ENCODE data around the gene MINAR2.
A peak's percentile ranks its signal among the peaks of the same experiment; 100 is the strongest.

Gene MINAR2

DNA sequence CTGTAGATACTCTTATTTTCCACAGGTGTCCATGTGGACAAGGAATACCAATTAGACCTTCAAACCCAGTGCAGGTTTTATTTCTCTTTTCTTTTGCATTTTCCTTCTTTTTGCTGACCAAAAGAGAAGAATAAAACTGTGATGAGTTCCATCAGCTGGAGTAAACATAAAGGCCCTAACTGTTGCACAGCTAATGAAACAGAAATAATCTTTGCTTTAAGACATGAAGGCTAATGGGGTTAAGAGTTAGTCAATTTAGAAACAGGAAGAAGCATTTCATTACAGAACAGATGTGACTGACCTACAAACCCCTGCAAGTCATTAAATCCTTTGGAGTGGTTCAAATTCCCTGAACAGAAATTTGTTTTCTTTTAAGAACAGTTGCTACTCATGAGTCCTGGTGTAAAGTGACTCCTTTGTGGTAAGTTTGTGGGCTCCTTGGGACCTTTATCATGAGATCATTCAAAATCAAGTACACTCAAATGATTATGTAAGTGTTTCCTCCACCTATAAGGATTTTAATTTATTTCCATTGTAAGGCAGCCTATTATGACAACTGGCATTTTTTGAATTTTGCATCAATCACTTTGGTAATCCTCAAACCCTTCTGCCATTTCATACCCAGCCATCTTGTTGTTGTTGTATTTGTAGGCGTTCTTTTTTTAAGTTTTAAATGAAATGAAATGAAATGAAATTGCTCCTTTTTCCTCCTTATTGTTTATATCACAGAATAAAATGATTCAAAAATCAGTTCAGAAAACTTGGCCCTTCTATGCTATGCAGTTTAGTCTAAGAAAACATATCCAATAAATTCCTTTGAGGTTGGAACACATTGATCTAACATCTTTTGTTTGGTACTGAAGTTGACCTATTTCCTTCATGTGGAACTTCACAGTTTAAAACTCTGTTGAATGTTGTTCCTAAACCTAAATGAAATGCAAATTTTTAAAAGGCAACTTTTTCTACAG lies 1.3 kb downstream of the MINAR2 start:
- no peak overlapping the region for H2BK5ac ChIP-seq (ENCODE audit: low read depth, low read length, poor library complexity, severe bottlenecking)
- no peak overlapping the region for H3K4me3 ChIP-seq (ENCODE audit: insufficient read depth in 1 of 2, low read depth in 1 of 2, low read length in 2 of 2)
- H2BK15ac ChIP-seq (ENCODE audit: low read depth, poor library complexity, severe bottlenecking): no peak overlapping the region
- no peaks in the 10 kb centered on the region for H3K9me3 ChIP-seq (ENCODE audit: control insufficient read depth, low read length)
- no peak overlapping the region for H3K27ac ChIP-seq (ENCODE audit: low read length, poor library complexity, severe bottlenecking)
- no peak overlapping the region for H4K91ac ChIP-seq (ENCODE audit: low read length)
- no peaks in the 10 kb centered on the region for H3K36me3 ChIP-seq (ENCODE audit: control insufficient read depth in 1 of 2, insufficient read depth in 2 of 2, low read depth in 1 of 2, low read length in 2 of 2)
- WGBS: no CpG with 5 or more reads among the region's 1 CpG
- no peaks in the 10 kb centered on the region for H3K79me1 ChIP-seq (replicated peaks; ENCODE audit: low read length, poor library complexity, severe bottlenecking)
- no peak overlapping the region for H2AFZ ChIP-seq (ENCODE audit: low read depth, low read length)
- no peak overlapping the region for H4K8ac ChIP-seq (ENCODE audit: low read length)
- H3K4me2 ChIP-seq (ENCODE audit: low read length, poor library complexity, severe bottlenecking): no peak overlapping the region
- H2BK12ac ChIP-seq (ENCODE audit: low read length in 2 of 2): no peak overlapping the region
- H3K4me1 ChIP-seq (ENCODE audit: control insufficient read depth, insufficient read depth, low read depth, low read length): no peaks in the 10 kb centered on the region
- H2BK120ac ChIP-seq (ENCODE audit: low read depth, low read length): no peak overlapping the region
- no peak overlapping the region for H3K14ac ChIP-seq (ENCODE audit: low read length in 2 of 2)
- H3K9ac ChIP-seq (ENCODE audit: low read length): no peak overlapping the region
- H3K23ac ChIP-seq (ENCODE audit: low read length in 2 of 2): no peak overlapping the region
- H3K18ac ChIP-seq (ENCODE audit: low read depth in 1 of 2, low read length in 2 of 2): no peak overlapping the region
- H3K27me3 ChIP-seq (ENCODE audit: control insufficient read depth in 1 of 2, insufficient read depth in 1 of 2, low read length in 2 of 2): no peaks in the 10 kb centered on the region
- peak; percentile 18 for DNase-seq
- H2AK5ac ChIP-seq (ENCODE audit: low read length, severe bottlenecking): no peak overlapping the region
- no peak overlapping the region for H3K4ac ChIP-seq (ENCODE audit: low read depth in 1 of 2, low read length in 2 of 2)

DNA sequence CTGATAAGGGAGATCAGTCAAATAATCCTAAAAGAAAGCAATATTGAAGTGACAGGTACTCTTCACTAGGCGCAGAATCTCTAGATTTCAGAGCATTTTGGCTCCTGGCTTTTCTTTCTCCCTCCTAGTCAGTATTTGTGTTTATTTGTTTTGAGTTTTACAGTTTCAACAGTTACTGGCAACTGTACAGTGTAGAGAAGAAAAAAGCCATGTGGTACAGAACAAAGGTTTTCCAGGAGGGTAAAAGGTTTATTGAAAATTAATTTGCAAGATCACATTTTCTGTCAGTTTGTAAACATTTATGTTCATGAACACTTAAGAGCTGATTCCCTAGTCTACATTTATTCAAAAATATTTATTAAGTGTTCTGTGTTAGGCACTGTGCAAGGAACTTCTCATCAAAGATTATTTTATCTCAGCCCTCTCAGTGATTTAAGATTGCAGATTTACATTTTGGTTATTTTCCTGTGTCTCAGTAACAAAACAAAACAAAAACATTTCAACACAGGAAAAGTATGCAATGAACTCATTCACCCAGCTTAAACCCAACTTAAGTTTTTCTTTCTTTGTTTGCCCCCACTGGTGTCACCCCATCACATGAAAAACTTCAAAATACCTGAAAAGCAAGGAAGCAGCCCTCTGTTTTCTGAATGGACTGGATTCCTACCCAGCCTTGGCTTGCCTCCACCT lies 12.9 kb downstream of the MINAR2 start:
- H4K91ac ChIP-seq (ENCODE audit: low read length): no peak overlapping the region
- H3K14ac ChIP-seq (ENCODE audit: low read length in 2 of 2): no peak overlapping the region
- WGBS: 100% methylated on average over 1 of the region's 1 CpG
- no peaks in the 10 kb centered on the region for H3K9me3 ChIP-seq (ENCODE audit: control insufficient read depth, low read length)
- H3K27me3 ChIP-seq (ENCODE audit: control insufficient read depth in 1 of 2, insufficient read depth in 1 of 2, low read length in 2 of 2): no peaks in the 10 kb centered on the region
- no peak overlapping the region for H2AFZ ChIP-seq (ENCODE audit: low read depth, low read length)
- no peak overlapping the region for H2BK5ac ChIP-seq (ENCODE audit: low read depth, low read length, poor library complexity, severe bottlenecking)
- no peak overlapping the region for H3K4ac ChIP-seq (ENCODE audit: low read depth in 1 of 2, low read length in 2 of 2)
- H3K36me3 ChIP-seq (ENCODE audit: control insufficient read depth in 1 of 2, insufficient read depth in 2 of 2, low read depth in 1 of 2, low read length in 2 of 2): no peaks in the 10 kb centered on the region
- no peak overlapping the region for H3K18ac ChIP-seq (ENCODE audit: low read depth in 1 of 2, low read length in 2 of 2)
- no peak overlapping the region for H3K4me2 ChIP-seq (ENCODE audit: low read length, poor library complexity, severe bottlenecking)
- H2BK120ac ChIP-seq (ENCODE audit: low read depth, low read length): no peak overlapping the region
- DNase-seq: no peak
- no peak overlapping the region for H3K4me3 ChIP-seq (ENCODE audit: insufficient read depth in 1 of 2, low read depth in 1 of 2, low read length in 2 of 2)
- H4K8ac ChIP-seq (ENCODE audit: low read length): no peak overlapping the region
- H3K79me1 ChIP-seq (replicated peaks; ENCODE audit: low read length, poor library complexity, severe bottlenecking): no peaks in the 10 kb centered on the region
- no peak overlapping the region for H2BK15ac ChIP-seq (ENCODE audit: low read depth, poor library complexity, severe bottlenecking)
- no peak overlapping the region for H3K27ac ChIP-seq (ENCODE audit: low read length, poor library complexity, severe bottlenecking)
- H2AK5ac ChIP-seq (ENCODE audit: low read length, severe bottlenecking): no peak overlapping the region
- no peak overlapping the region for H2BK12ac ChIP-seq (ENCODE audit: low read length in 2 of 2)
- H3K23ac ChIP-seq (ENCODE audit: low read length in 2 of 2): no peak overlapping the region
- H3K9ac ChIP-seq (ENCODE audit: low read length): no peak overlapping the region
- H3K4me1 ChIP-seq (ENCODE audit: control insufficient read depth, insufficient read depth, low read depth, low read length): no peaks in the 10 kb centered on the region

DNA sequence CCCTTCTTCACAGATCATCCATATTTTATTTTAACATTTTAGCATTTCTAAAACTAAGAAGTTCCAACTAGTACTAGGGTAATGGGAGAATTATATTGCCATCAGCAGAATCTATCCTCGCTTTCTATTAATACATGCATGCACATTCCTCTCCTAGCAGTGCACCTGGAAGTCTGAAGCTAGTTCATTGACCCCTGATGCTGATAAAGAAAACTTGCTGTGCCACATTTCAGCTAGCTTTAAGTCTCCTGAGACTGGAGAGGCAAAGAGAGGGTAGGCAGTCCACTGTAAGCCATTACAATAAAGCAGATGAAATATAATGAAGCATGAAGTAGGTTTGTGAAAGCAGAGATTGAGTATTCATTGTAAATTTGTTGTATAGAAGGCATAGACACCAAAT lies 15.8 kb downstream of the MINAR2 start:
- Histone ChIP-seq H3K36me3 (ENCODE audit: control insufficient read depth in 1 of 2, insufficient read depth in 2 of 2, low read depth in 1 of 2, low read length in 2 of 2) (no peaks in the 10 kb centered on the region), H2AK5ac (ENCODE audit: low read length, severe bottlenecking) (no peak overlapping the region), H3K27ac (ENCODE audit: low read length, poor library complexity, severe bottlenecking) (no peak overlapping the region), H4K8ac (ENCODE audit: low read length) (no peak overlapping the region), H2BK15ac (ENCODE audit: low read depth, poor library complexity, severe bottlenecking) (no peak overlapping the region), H3K4ac (ENCODE audit: low read depth in 1 of 2, low read length in 2 of 2) (no peak overlapping the region), H3K18ac (ENCODE audit: low read depth in 1 of 2, low read length in 2 of 2) (no peak overlapping the region), H2BK120ac (ENCODE audit: low read depth, low read length) (no peak overlapping the region), H3K4me1 (ENCODE audit: control insufficient read depth, insufficient read depth, low read depth, low read length) (no peaks in the 10 kb centered on the region), H3K4me2 (ENCODE audit: low read length, poor library complexity, severe bottlenecking) (no peak overlapping the region), H2BK5ac (ENCODE audit: low read depth, low read length, poor library complexity, severe bottlenecking) (no peak overlapping the region), H3K14ac (ENCODE audit: low read length in 2 of 2) (no peak overlapping the region), H2BK12ac (ENCODE audit: low read length in 2 of 2) (no peak overlapping the region), H3K4me3 (ENCODE audit: insufficient read depth in 1 of 2, low read depth in 1 of 2, low read length in 2 of 2) (no peak overlapping the region), H3K23ac (ENCODE audit: low read length in 2 of 2) (no peak overlapping the region), H3K9ac (ENCODE audit: low read length) (no peak overlapping the region), H2AFZ (ENCODE audit: low read depth, low read length) (peak overlapping the region; percentile 18), H3K27me3 (ENCODE audit: control insufficient read depth in 1 of 2, insufficient read depth in 1 of 2, low read length in 2 of 2) (no peaks in the 10 kb centered on the region), H4K91ac (ENCODE audit: low read length) (no peak overlapping the region), H3K9me3 (ENCODE audit: control insufficient read depth, low read length) (no peaks in the 10 kb centered on the region), H3K79me1 (replicated peaks; ENCODE audit: low read length, poor library complexity, severe bottlenecking) (no peaks in the 10 kb centered on the region)
- no CpG with 5 or more reads among the region's 1 CpG for WGBS
- DNase-seq: no peak

DNA sequence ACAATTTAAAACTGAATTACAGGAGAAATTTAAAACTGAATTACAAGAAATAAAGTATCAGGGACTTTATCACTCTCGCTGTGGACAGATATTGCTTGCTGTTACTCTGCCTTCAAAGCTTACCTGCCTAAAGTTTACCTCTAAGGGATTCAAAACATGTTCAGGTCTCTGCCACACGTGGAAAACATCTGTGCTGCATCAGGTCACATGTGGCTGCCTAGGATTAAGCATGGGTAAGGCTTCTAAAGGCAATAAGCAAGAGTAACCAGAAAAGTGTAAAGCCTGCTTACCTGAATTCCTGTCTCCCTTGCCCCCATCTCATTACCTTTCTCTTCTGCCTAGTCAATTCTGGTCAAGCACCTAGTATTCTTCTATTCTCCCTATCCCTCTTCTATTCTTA lies 18.9 kb downstream of the MINAR2 start:
- 79% methylated on average over 2 of the region's 2 CpGs for WGBS
- no peak overlapping the region for H3K4ac ChIP-seq (ENCODE audit: low read depth in 1 of 2, low read length in 2 of 2)

More for the DNA sequence above, 18.9 kb downstream of the MINAR2 start:
- H3K23ac ChIP-seq (ENCODE audit: low read length in 2 of 2): no peak overlapping the region
- H2BK12ac ChIP-seq (ENCODE audit: low read length in 2 of 2): no peak overlapping the region
- H4K8ac ChIP-seq (ENCODE audit: low read length): no peak overlapping the region
- no peak overlapping the region for H3K4me3 ChIP-seq (ENCODE audit: insufficient read depth in 1 of 2, low read depth in 1 of 2, low read length in 2 of 2)
- no peak overlapping the region for H3K14ac ChIP-seq (ENCODE audit: low read length in 2 of 2)
- no peak overlapping the region for H2BK15ac ChIP-seq (ENCODE audit: low read depth, poor library complexity, severe bottlenecking)
- H3K9ac ChIP-seq (ENCODE audit: low read length): no peak overlapping the region
- H4K91ac ChIP-seq (ENCODE audit: low read length): no peak overlapping the region
- no peaks in the 10 kb centered on the region for H3K4me1 ChIP-seq (ENCODE audit: control insufficient read depth, insufficient read depth, low read depth, low read length)
- H2AK5ac ChIP-seq (ENCODE audit: low read length, severe bottlenecking): no peak overlapping the region
- no peak overlapping the region for H2BK120ac ChIP-seq (ENCODE audit: low read depth, low read length)
- H2AFZ ChIP-seq (ENCODE audit: low read depth, low read length): no peak overlapping the region
- no peaks in the 10 kb centered on the region for H3K9me3 ChIP-seq (ENCODE audit: control insufficient read depth, low read length)
- H3K36me3 ChIP-seq (ENCODE audit: control insufficient read depth in 1 of 2, insufficient read depth in 2 of 2, low read depth in 1 of 2, low read length in 2 of 2): no peaks in the 10 kb centered on the region
- no peak overlapping the region for H3K4me2 ChIP-seq (ENCODE audit: low read length, poor library complexity, severe bottlenecking)
- H3K27ac ChIP-seq (ENCODE audit: low read length, poor library complexity, severe bottlenecking): no peak overlapping the region
- H2BK5ac ChIP-seq (ENCODE audit: low read depth, low read length, poor library complexity, severe bottlenecking): no peak overlapping the region
- no peak overlapping the region for H3K18ac ChIP-seq (ENCODE audit: low read depth in 1 of 2, low read length in 2 of 2)
- no peaks in the 10 kb centered on the region for H3K79me1 ChIP-seq (replicated peaks; ENCODE audit: low read length, poor library complexity, severe bottlenecking)
- no peaks in the 10 kb centered on the region for H3K27me3 ChIP-seq (ENCODE audit: control insufficient read depth in 1 of 2, insufficient read depth in 1 of 2, low read length in 2 of 2)
- DNase-seq: no peak

All from mesenchymal stem cell (in vitro differentiated cells and primary cell).